HCT116 (cell line): ENCODE data around the gene TMED10.

Experiments
- CBX3 ChIP-seq: IDR thresholded peaks from 2 replicates; pipeline ENCODE4 v1.6.1; 2012; ENCODE audit warnings: low read depth
- CEBPB ChIP-seq: IDR thresholded peaks from 2 replicates; pipeline ENCODE4 v1.6.1; 2012; ENCODE audit warnings: low read depth
- ELF1 ChIP-seq: IDR thresholded peaks from 2 replicates; pipeline ENCODE4 v1.6.1; 2012; ENCODE audit warnings: low read depth, borderline replicate concordance
- EZH2 ChIP-seq: fragments of 200-600 bp; sonication (generic); IDR thresholded peaks from 2 replicates; pipeline ENCODE4 v1.6.1; 2017; ENCODE audit warnings: antibody characterized with exemption, mixed run types
- EZH2phosphoT487 ChIP-seq: fragments of 200-600 bp; IDR thresholded peaks from 2 replicates; pipeline ENCODE4 v1.6.1; 2018; ENCODE audit warnings: antibody characterized with exemption, borderline replicate concordance
- JUND ChIP-seq: IDR thresholded peaks from 2 replicates; pipeline ENCODE4 v1.6.1; 2012
- POLR2A ChIP-seq: IDR thresholded peaks from 2 replicates; pipeline ENCODE4 v1.7.0; 2011; ENCODE audit warnings: borderline replicate concordance; ENCODE audit not compliant: insufficient read depth, insufficient read length; ENCODE audit errors: extremely low read depth
- SRF ChIP-seq: IDR thresholded peaks from 2 replicates; pipeline ENCODE4 v1.6.1; 2012; ENCODE audit warnings: low read depth
- ZNF274 ChIP-seq: fragments of 200-500 bp; sonication (Bioruptor generic); IDR thresholded peaks from 2 replicates; pipeline ENCODE4 v1.6.1; 2014; ENCODE audit warnings: mild to moderate bottlenecking, low read depth, low read length, inconsistent platforms
- TF ChIP-seq, protein P1 (sequence below), 3 experiments: fragments of 200-600 bp in 1 of 3; sonication (generic) in 1 of 3; IDR thresholded peaks in 2 of 3; conservative IDR thresholded peaks in 1 of 3; 2 replicates each; pipeline ENCODE4 v1.5.1; 2012 to 2017; ENCODE audit warnings: low read depth in 2 of 3, low read length in 2 of 3, antibody characterized with exemption in 1 of 3, borderline replicate concordance in 1 of 3, control low read depth in 1 of 3, mild to moderate bottlenecking in 1 of 3, mixed read lengths in 1 of 3, mixed run types in 1 of 3, moderate library complexity in 1 of 3; ENCODE audit not compliant: insufficient read depth in 1 of 3
- TF ChIP-seq, protein P2 (sequence below): IDR thresholded peaks from 2 replicates; pipeline ENCODE4 v1.6.1; 2011; ENCODE audit warnings: mild to moderate bottlenecking, low read length, moderate library complexity; ENCODE audit not compliant: insufficient replicate concordance; ENCODE audit errors: extremely low read depth

DNA sequence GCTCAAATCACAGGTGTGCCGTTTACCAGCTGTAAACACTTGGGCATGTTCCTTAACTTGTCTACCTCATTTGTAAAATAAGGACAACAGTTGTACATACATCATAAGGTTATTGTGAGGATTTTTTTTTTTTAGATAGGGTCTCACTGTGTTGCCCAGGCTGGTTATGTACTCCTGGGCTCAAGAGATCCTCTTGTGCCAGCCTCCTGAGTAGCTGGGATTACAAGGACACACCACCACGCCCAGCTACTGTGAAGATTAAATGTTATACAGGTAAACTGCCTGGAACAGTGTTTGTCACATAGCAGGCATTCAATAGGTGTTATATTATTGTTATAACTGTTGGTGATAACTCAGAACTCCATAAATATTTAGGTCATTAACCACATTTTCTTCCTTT lies 12.7 kb downstream of the TMED10 start:
- TF ChIP-seq CBX3 (no peak), POLR2A (no peak), SRF (no peak), CEBPB (no peak), ZNF274 (no peak), EZH2phosphoT487 (no peak), EZH2 (no peak), ELF1 (no peak), JUND (no peak)
- TF ChIP-seq, protein P1, sequence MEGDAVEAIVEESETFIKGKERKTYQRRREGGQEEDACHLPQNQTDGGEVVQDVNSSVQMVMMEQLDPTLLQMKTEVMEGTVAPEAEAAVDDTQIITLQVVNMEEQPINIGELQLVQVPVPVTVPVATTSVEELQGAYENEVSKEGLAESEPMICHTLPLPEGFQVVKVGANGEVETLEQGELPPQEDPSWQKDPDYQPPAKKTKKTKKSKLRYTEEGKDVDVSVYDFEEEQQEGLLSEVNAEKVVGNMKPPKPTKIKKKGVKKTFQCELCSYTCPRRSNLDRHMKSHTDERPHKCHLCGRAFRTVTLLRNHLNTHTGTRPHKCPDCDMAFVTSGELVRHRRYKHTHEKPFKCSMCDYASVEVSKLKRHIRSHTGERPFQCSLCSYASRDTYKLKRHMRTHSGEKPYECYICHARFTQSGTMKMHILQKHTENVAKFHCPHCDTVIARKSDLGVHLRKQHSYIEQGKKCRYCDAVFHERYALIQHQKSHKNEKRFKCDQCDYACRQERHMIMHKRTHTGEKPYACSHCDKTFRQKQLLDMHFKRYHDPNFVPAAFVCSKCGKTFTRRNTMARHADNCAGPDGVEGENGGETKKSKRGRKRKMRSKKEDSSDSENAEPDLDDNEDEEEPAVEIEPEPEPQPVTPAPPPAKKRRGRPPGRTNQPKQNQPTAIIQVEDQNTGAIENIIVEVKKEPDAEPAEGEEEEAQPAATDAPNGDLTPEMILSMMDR (IDR thresholded peaks at IDR 0.05 in 2 of 3, conservative IDR thresholded peaks at IDR 0.05 in 1 of 3; ENCODE audit: borderline replicate concordance in 1 of 3, insufficient read depth in 1 of 3, low read depth in 2 of 3, low read length in 2 of 3) = no peak
- TF ChIP-seq, protein P2, sequence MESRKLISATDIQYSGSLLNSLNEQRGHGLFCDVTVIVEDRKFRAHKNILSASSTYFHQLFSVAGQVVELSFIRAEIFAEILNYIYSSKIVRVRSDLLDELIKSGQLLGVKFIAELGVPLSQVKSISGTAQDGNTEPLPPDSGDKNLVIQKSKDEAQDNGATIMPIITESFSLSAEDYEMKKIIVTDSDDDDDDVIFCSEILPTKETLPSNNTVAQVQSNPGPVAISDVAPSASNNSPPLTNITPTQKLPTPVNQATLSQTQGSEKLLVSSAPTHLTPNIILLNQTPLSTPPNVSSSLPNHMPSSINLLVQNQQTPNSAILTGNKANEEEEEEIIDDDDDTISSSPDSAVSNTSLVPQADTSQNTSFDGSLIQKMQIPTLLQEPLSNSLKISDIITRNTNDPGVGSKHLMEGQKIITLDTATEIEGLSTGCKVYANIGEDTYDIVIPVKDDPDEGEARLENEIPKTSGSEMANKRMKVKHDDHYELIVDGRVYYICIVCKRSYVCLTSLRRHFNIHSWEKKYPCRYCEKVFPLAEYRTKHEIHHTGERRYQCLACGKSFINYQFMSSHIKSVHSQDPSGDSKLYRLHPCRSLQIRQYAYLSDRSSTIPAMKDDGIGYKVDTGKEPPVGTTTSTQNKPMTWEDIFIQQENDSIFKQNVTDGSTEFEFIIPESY = no peak
